Natural killer cell (primary cell): ENCODE results near the gene TGM2. TPM values are rescaled to one million over a fixed set of nuclear protein-coding genes. Genes with fewer than 3 reads are reported as not detected.
"Not testable (repeated sequence)": the region's sequence is repeated elsewhere in the genome, so short reads cannot be mapped to it uniquely, and the experiment has no call there.

Experiments used
- ATAC-seq, 3 donors: fragments of 150-1000 bp in 2 of 3; fragments of 200-7000 bp in 1 of 3; cut with Tn5 transposase; 1 replicate in 1 of 3; 2 replicates in 2 of 3; pipeline ENCODE4 v1.10.0; 2021; ENCODE audit warnings: mild to moderate bottlenecking in 2 of 3, moderate library complexity in 2 of 3
- DNase-seq, 2 donors: peaks; one replicate each; pipeline versions ENCODE4 v3.0.0 to v3.0.0-alpha.2; 2013 to 2021; ENCODE audit warnings: mixed read lengths in 1 of 2
- H3K27ac ChIP-seq: one replicate; pipeline ENCODE4 v1.5.1; 2013; ENCODE audit warnings: mild to moderate bottlenecking, low read length
- H3K27me3 ChIP-seq: one replicate; pipeline ENCODE4 v1.6.1; 2013; ENCODE audit warnings: low read length; ENCODE audit not compliant: control insufficient read depth, insufficient read depth
- H3K36me3 ChIP-seq: one replicate; pipeline ENCODE4 v1.6.1; 2013; ENCODE audit warnings: low read length; ENCODE audit not compliant: control insufficient read depth, insufficient read depth
- H3K4me1 ChIP-seq: one replicate; pipeline ENCODE4 v1.6.1; 2013; ENCODE audit warnings: low read length; ENCODE audit not compliant: control insufficient read depth, insufficient read depth
- H3K4me3 ChIP-seq: one replicate; pipeline ENCODE4 v1.5.1; 2013; ENCODE audit warnings: low read length
- H3K9me3 ChIP-seq: one replicate; pipeline ENCODE4 v1.6.1; 2013; ENCODE audit warnings: low read length; ENCODE audit not compliant: control insufficient read depth, insufficient read depth
- H3K27ac Mint-ChIP-seq, 2 donors: one replicate each; pipeline ENCODE4 v1.8.0; 2022; ENCODE audit warnings: mild to moderate bottlenecking in 2 of 2, mixed read lengths in 2 of 2, moderate library complexity in 1 of 2
- H3K27me3 Mint-ChIP-seq, 2 donors: one replicate each; pipeline ENCODE4 v1.8.0; 2022; ENCODE audit warnings: low read depth in 2 of 2, mixed read lengths in 2 of 2
- H3K36me3 Mint-ChIP-seq: one replicate; pipeline ENCODE4 v1.8.0; 2022; ENCODE audit warnings: mixed read lengths
- H3K4me1 Mint-ChIP-seq, 2 donors: one replicate each; pipeline ENCODE4 v1.8.0; 2022; ENCODE audit warnings: mixed read lengths in 2 of 2
- H3K4me3 Mint-ChIP-seq: one replicate; pipeline ENCODE4 v1.8.0; 2022; ENCODE audit warnings: mild to moderate bottlenecking, moderate library complexity, mixed read lengths
- H3K9me3 Mint-ChIP-seq, 2 donors: one replicate each; pipeline ENCODE4 v1.8.0; 2022; ENCODE audit warnings: mixed read lengths in 2 of 2
- WGBS: methylation state at CpG from one replicate; pipeline ENCODE4 v1.1.7; 2013; ENCODE audit warnings: missing lambda C conversion rate; ENCODE audit not compliant: insufficient coverage; 5-methylcytosine and 5-hydroxymethylcytosine counted together
- intact Hi-C: fragments of 100-400 bp; cut with micrococcal nuclease; formaldehyde crosslinking; loops from one replicate; pipeline ENCODE4 v1.14.2; 2022
- total RNA-seq, 4 donors: library from RNA; stranded (reverse); fragments of 120-200 nt in 1 of 4; gene quantifications; one replicate each; pipeline versions ENCODE4 v1.2.3 to v1.2.4, GENCODE V29; 2013 to 2022
- TF ChIP-seq, protein P1 (sequence below): fragments of 200-600 bp; IDR thresholded peaks from one replicate; pipeline ENCODE4 v1.8.0; 2022; ENCODE audit warnings: antibody characterized with exemption

The TGM2 gene
- total RNA-seq, 3 donors from 2014 or later (not counting 1 experiment from before 2014, with no cell fraction given): 0.33 TPM; not detected in 1

DNA sequence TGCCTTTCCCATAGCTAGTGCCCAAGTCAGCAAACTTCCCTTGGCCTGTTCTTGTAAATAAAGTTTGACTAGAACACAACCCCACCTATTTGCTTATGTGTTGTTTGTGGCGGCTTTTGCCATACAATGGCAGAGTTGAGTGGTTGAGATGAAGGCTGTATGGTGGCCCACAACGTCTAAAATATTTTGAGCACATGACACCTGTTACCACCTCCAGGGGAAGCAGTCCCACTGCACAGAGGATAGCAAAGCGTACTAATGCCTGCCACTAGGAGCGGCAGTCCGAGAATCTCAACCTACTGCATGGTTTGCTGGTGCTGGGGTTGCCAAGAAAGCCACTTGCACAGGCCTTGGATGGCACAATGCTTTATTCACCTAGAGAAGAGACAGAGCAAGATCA is 58.6 kb downstream of the TGM2 start:
- Mint-ChIP-seq H3K4me1 (no peaks in the 10 kb centered on the region), H3K27me3 (no peaks in the 10 kb centered on the region), H3K36me3 (no peaks in the 10 kb centered on the region), H3K9me3 (no peaks in the 10 kb centered on the region), H3K4me3 (no peak overlapping the region), H3K27ac (no peak overlapping the region)
- TF ChIP-seq, protein P1, sequence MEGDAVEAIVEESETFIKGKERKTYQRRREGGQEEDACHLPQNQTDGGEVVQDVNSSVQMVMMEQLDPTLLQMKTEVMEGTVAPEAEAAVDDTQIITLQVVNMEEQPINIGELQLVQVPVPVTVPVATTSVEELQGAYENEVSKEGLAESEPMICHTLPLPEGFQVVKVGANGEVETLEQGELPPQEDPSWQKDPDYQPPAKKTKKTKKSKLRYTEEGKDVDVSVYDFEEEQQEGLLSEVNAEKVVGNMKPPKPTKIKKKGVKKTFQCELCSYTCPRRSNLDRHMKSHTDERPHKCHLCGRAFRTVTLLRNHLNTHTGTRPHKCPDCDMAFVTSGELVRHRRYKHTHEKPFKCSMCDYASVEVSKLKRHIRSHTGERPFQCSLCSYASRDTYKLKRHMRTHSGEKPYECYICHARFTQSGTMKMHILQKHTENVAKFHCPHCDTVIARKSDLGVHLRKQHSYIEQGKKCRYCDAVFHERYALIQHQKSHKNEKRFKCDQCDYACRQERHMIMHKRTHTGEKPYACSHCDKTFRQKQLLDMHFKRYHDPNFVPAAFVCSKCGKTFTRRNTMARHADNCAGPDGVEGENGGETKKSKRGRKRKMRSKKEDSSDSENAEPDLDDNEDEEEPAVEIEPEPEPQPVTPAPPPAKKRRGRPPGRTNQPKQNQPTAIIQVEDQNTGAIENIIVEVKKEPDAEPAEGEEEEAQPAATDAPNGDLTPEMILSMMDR: no peak
- no peaks in the 10 kb centered on the region for H3K36me3 ChIP-seq
- no peaks in the 10 kb centered on the region for H3K9me3 ChIP-seq
- ATAC-seq (no peak), DNase-seq (no peak)
- 92% methylated on average over 4 of the region's 5 CpGs for WGBS
- no peaks in the 10 kb centered on the region for H3K27me3 ChIP-seq
- no peak overlapping the region for H3K4me3 ChIP-seq
- no peak overlapping the region for H3K27ac ChIP-seq
- intact Hi-C loops: no loop called here
- no peaks in the 10 kb centered on the region for H3K4me1 ChIP-seq

DNA sequence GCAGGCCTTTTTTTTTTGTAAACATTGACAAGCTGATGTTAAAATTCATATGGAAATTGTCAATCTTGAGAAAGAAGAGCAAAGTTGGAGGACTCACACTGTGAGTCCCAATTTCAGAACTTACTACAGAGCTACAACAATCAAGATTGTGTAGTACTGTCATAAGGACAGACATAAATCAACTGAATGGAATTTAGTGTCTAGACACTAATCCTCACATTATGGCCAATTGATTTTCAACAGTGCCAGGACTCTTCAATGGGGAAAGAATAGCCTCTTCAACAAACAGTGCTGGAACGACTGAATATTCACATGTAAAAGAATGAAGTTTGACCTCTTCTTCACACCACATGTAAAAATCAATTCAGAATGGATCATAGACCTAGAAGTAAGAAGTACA is 60.8 kb downstream of the TGM2 start:
- WGBS: no CpG with 5 or more reads among the region's 1 CpG
- H3K9me3 Mint-ChIP-seq: peaks cover 0 to 5% of the 10 kb centered on the region in 2 donors
- DNase-seq: no peak
- no peak overlapping the region for H3K27ac ChIP-seq
- no peaks in the 10 kb centered on the region for H3K36me3 ChIP-seq
- peaks cover 10% of the 10 kb centered on the region for H3K36me3 Mint-ChIP-seq
- H3K27ac Mint-ChIP-seq: no peak overlapping the region
- H3K4me3 ChIP-seq: no peak overlapping the region
- peaks cover 3 to 6% of the 10 kb centered on the region in 2 donors for H3K27me3 Mint-ChIP-seq
- H3K4me1 Mint-ChIP-seq: no peaks in the 10 kb centered on the region
- H3K4me3 Mint-ChIP-seq: no peak overlapping the region
- no peaks in the 10 kb centered on the region for H3K4me1 ChIP-seq
- TF ChIP-seq, protein P1: no peak
- H3K9me3 ChIP-seq: no peaks in the 10 kb centered on the region
- H3K27me3 ChIP-seq: no peaks in the 10 kb centered on the region
- intact Hi-C loops: no loop called here
- ATAC-seq: no peak

DNA sequence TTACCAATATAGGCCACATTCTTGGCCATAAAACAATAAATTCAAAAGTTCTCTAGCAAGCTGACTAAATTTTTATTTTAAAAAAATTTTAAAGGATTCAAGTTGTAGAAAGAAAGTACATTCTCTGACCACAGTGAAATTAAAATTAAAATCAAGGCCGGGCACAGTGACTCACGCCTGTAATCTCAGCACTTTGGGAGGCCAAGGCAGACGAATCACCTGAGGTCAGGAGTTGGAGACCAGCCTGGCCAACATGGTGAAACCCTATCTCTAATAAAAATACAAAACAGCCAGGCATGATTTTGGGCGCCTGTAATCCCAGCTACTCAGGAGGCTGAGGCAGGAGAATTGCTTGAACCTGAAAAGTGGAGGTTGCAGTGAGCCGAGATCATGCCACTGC is 62.9 kb downstream of the TGM2 start:
- H3K27ac Mint-ChIP-seq, H3K27ac ChIP-seq, intact Hi-C loops, H3K4me3 ChIP-seq, H3K4me3 Mint-ChIP-seq, DNase-seq, H3K4me1 Mint-ChIP-seq, H3K27me3 ChIP-seq, ATAC-seq, H3K4me1 ChIP-seq, H3K36me3 ChIP-seq, H3K27me3 Mint-ChIP-seq, H3K9me3 Mint-ChIP-seq, H3K9me3 ChIP-seq: not testable (repeated sequence)
- peaks cover 10% of the 10 kb centered on the region for H3K36me3 Mint-ChIP-seq
- 94% methylated on average over 3 of the region's 5 CpGs for WGBS

DNA sequence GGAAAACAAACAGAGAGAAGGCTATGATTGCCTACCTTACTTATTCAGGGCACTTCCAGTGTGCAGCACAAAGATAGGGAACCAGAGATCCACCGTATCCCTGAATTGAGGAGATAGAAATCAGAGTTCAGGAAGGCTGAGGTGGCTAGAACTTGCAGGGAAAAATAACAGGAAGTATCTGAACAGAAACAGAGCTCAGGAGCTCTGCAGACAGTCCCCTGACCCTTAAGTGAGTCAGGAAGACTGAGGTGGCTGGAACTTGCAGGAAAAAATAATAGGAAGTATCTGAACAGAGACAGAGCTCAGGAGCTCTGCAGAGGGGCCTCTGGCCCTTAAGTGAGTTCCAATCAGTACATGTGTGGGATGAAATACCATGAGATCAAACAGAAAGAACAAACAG is 66.1 kb downstream of the TGM2 start:
- intact Hi-C loops: no loop called here
- Mint-ChIP-seq H3K27ac (peak overlapping the region in 1 of 2 donors; percentile 1), H3K9me3 (peaks cover 0 to 5% of the 10 kb centered on the region in 2 donors), H3K4me3 (no peak overlapping the region), H3K36me3 (peaks cover 10% of the 10 kb centered on the region), H3K27me3 (peaks cover 3 to 6% of the 10 kb centered on the region in 2 donors), H3K4me1 (peaks cover 13 to 14% of the 10 kb centered on the region in 2 donors)
- H3K27ac ChIP-seq: no peak overlapping the region
- no peak overlapping the region for H3K4me3 ChIP-seq
- DNase-seq (no peak), ATAC-seq (no peak)
- WGBS: 90% methylated on average over 1 of the region's 1 CpG
- no peaks in the 10 kb centered on the region for H3K27me3 ChIP-seq
- peaks cover 16% of the 10 kb centered on the region for H3K4me1 ChIP-seq
- TF ChIP-seq, protein P1: no peak
- H3K36me3 ChIP-seq: no peaks in the 10 kb centered on the region
- no peaks in the 10 kb centered on the region for H3K9me3 ChIP-seq
